Embryonic facial prominence (tissue), 1 donor: ENCODE results near the gene CDK9.

ENCODE experiments used
- DNase-seq: peaks from one replicate; pipeline ENCODE4 v3.0.0-alpha.2; 2016; ENCODE audit errors: extremely low spot score

Gene CDK9

GRCh38 chr9:127761491-127761956, 24.3 kb upstream of the CDK9 start:
- no peak for DNase-seq

- DNase-seq, result no peak
These were observed 23.6 kb upstream of the CDK9 start for GRCh38 chr9:127762111-127762676.

- DNase-seq, result no peak
These were observed 21.9 kb upstream of the CDK9 start for GRCh38 chr9:127763918-127764384.

GRCh38 chr9:127765418-127765817, 20.4 kb upstream of the CDK9 start:
- no peak for DNase-seq

- DNase-seq, result no peak
These were observed 18.4 kb upstream of the CDK9 start for GRCh38 chr9:127767410-127767809.

- peak; percentile 54 for DNase-seq
These were observed 17.9 kb upstream of the CDK9 start for GRCh38 chr9:127767909-127768331.

- DNase-seq, result no peak
These were observed 17.1 kb upstream of the CDK9 start for GRCh38 chr9:127768698-127769097.

- DNase-seq, result no peak
These were observed 16.7 kb upstream of the CDK9 start for GRCh38 chr9:127769101-127769500.

GRCh38 chr9:127769929-127770582, 15.8 kb upstream of the CDK9 start:
- DNase-seq, result no peak

- DNase-seq, result no peak
These were observed 15.3 kb upstream of the CDK9 start for GRCh38 chr9:127770583-127770904.

GRCh38 chr9:127770905-127771569, 14.8 kb upstream of the CDK9 start:
- DNase-seq, result peak; percentile 97

GRCh38 chr9:127771570-127772189, 14.2 kb upstream of the CDK9 start:
- DNase-seq, result no peak

- DNase-seq, result no peak
These were observed 13.2 kb upstream of the CDK9 start for GRCh38 chr9:127772603-127773002.

- DNase-seq, result no peak
These were observed 12.6 kb upstream of the CDK9 start for GRCh38 chr9:127773272-127773671.

- DNase-seq, result no peak
These were observed 11.9 kb upstream of the CDK9 start for GRCh38 chr9:127773981-127774380.

GRCh38 chr9:127776195-127776923, 9.5 kb upstream of the CDK9 start:
- DNase-seq, result no peak

- no peak for DNase-seq
These were observed 8.9 kb upstream of the CDK9 start for GRCh38 chr9:127776924-127777289.

GRCh38 chr9:127777368-127777980, 8.4 kb upstream of the CDK9 start:
- DNase-seq, result no peak

- DNase-seq, result no peak
These were observed 7.3 kb upstream of the CDK9 start, which contains the start of gene SH2D3C for GRCh38 chr9:127778280-127779135. SH2D3C (minus strand) TSS chr9:127778666; CDS start chr9:127778627, 39 bp downstream.

GRCh38 chr9:127779136-127779981, 6.5 kb upstream of the CDK9 start:
- no peak for DNase-seq
